Upper lobe of right lung (tissue), 1 donor: Measurements from ENCODE around the gene IQGAP2. TPM values are rescaled to one million over a fixed set of nuclear protein-coding genes. Genes with fewer than 3 reads are reported as not detected.

ENCODE experiments used
- ATAC-seq: fragments of 200-7000 bp; cut with Tn5 transposase; one replicate; pipeline ENCODE4 v1.9.1; 2020; ENCODE audit warnings: mild to moderate bottlenecking, moderate library complexity
- DNase-seq: peaks from one replicate; pipeline ENCODE4 v3.0.0-alpha.2; 2020
- H3K27ac ChIP-seq: fragments of 200-600 bp; one replicate; pipeline ENCODE4 v1.8.0; 2022
- H3K27me3 ChIP-seq: fragments of 200-600 bp; one replicate; pipeline ENCODE4 v1.8.0; 2022; ENCODE audit warnings: mild to moderate bottlenecking
- H3K36me3 ChIP-seq: fragments of 200-600 bp; one replicate; pipeline ENCODE4 v1.8.0; 2022
- H3K4me1 ChIP-seq: fragments of 200-600 bp; one replicate; pipeline ENCODE4 v1.8.0; 2022
- H3K4me3 ChIP-seq: fragments of 200-600 bp; one replicate; pipeline ENCODE4 v1.8.0; 2022; ENCODE audit warnings: mild to moderate bottlenecking
- H3K9me3 ChIP-seq: fragments of 200-600 bp; one replicate; pipeline ENCODE4 v1.8.0; 2022
- intact Hi-C: fragments of 100-400 bp; cut with DNase I; formaldehyde crosslinking; loops from one replicate; pipeline ENCODE4 v1.11.0; 2022
- total RNA-seq: library from RNA; stranded (reverse); fragmentation: NEBNext Ultra II Directional; extraction: Animal tissue kit (Norgen Biotek cat#: 25700); gene quantifications from one replicate; pipeline ENCODE4 v1.2.1, GENCODE V29; 2021
- TF ChIP-seq, protein P1 (sequence below): fragments of 200-600 bp; IDR thresholded peaks from one replicate; pipeline ENCODE4 v1.8.0; 2022; ENCODE audit warnings: antibody characterized with exemption
- donor health status: DM: no; HTN: yes; CAD: no; lungs with severe emphysema.

IQGAP2 gene
- total RNA-seq, 1 donor from 2014 or later: 31.0 TPM

DNA sequence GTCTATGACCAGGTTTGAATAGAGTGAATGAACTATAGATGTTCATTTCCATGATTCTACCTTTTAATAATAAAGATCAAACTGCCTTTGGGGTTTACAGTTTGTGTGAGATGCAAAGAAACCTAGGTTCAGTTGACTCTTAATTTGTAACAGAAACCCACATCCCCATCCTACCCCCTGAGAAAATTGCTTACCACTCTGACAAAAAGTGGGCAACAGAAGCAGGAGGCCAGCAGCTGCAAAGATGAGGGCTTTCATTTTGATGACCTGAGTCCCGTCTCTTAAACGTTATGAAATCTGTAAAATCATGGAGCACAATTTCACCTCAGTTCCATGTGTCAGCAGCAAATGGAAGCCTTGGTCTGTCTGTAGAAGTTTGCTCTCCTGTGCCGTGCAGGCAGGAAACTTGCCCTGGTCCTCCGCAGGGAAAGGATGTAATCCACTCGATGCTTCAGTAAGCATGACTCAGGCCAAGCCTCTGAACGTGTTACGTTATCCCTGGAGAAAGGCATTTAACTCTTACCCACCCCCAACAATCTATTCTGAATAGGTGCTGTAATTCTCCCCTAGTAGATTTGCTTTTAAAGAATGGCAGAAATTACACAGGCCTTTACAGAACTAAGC is 220.0 kb downstream of the IQGAP2 start, which contains the start of gene F2RL2:
TSS of gene F2RL2 (minus strand) at position 431 of the 624 bp plus-strand sequence. CDS start at position 258, 173 bp downstream.
- H3K4me1 ChIP-seq: no peaks in the 10 kb centered on the region
- H3K36me3 ChIP-seq: no peaks in the 10 kb centered on the region
- TF ChIP-seq, protein P1, sequence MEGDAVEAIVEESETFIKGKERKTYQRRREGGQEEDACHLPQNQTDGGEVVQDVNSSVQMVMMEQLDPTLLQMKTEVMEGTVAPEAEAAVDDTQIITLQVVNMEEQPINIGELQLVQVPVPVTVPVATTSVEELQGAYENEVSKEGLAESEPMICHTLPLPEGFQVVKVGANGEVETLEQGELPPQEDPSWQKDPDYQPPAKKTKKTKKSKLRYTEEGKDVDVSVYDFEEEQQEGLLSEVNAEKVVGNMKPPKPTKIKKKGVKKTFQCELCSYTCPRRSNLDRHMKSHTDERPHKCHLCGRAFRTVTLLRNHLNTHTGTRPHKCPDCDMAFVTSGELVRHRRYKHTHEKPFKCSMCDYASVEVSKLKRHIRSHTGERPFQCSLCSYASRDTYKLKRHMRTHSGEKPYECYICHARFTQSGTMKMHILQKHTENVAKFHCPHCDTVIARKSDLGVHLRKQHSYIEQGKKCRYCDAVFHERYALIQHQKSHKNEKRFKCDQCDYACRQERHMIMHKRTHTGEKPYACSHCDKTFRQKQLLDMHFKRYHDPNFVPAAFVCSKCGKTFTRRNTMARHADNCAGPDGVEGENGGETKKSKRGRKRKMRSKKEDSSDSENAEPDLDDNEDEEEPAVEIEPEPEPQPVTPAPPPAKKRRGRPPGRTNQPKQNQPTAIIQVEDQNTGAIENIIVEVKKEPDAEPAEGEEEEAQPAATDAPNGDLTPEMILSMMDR: no peak
- ATAC-seq (no peak), DNase-seq (no peak)
- intact Hi-C loops: no loop called here
- H3K9me3 ChIP-seq: no peaks in the 10 kb centered on the region
- no peak within 1 kb of the TSS for H3K4me3 ChIP-seq
- H3K27me3 ChIP-seq: no peaks in the 10 kb centered on the region
- H3K27ac ChIP-seq: no peak within 1 kb of the TSS

DNA sequence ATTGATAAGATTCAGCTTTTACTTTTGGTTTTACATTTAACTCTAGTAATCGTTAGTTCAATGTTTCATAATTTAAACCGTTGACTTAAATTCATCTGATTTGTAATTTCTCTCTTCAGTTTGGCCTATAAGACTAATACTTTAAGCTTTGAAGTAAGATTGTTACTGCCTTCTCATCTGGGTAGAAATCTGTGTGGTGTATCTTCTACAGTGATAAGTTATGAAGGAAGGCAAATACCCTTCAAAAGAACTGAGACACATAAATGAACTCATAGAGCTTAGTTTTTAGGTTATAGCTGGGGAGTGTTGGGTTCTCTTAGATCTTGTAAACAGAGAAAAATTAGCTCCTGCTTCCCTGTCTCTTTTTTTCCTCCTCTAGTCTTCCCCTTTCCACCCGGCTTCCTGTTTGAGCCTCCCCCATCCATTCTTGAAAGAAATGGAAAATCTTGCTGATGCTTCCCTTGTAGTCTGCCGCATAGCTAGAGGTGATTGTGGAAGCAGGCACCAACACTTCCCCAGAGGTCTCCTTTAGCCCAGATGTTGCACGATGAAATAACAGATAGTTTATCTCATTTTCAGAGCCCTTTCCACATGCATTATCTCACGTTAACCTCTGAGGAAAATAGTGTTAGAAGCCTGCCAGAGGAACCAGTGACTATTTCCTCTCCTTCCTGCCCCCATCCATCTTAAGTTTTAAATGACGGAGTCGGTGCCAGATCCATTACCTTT is 222.2 kb downstream of the IQGAP2 start:
- Histone ChIP-seq H3K36me3 (no peaks in the 10 kb centered on the region), H3K9me3 (no peaks in the 10 kb centered on the region), H3K27ac (no peak overlapping the region), H3K4me3 (no peak overlapping the region), H3K4me1 (no peaks in the 10 kb centered on the region), H3K27me3 (no peaks in the 10 kb centered on the region)
- DNase-seq (no peak), ATAC-seq (no peak)
- intact Hi-C loops: no loop called here
- TF ChIP-seq, protein P1: no peak

DNA sequence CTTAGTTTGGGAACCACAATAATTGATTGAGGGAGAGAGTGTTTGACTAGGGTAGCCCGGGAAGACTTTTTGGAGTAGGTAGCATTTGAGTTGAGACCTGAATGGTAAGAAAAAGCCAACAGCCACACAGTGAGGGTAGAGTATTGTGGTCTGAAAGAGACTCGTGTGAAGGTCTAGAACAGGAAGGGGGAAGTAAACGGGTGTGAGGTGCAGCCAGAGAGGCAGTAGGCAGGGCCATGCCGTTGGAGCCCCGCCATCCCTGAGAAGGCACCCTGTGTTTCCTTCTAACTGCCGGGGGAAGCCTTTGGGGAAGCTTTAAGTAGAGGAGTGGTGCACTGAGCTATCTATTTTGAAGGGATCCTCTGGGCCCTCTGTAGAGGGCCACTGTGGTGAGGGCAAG is 223.7 kb downstream of the IQGAP2 start:
- intact Hi-C loops: no loop called here

DNA sequence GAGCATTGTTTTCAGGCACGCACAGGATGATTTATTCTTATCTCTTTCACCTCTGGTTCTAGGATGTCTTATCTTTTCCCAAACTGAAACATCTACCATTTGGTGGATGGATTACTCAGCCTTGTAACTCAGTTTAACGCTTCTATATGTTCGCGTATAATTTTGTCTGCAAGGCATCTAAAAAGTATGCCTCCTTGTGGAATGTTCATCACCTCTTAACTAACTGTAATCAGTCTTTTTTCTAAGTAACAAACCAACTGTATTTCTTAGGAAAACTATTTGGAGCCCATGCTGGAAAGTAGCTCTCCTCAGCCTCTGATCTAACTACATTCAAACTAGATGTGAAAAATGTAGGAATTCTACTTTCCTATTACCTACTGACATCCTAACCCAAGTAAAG is 231.6 kb downstream of the IQGAP2 start:
- no peak for ATAC-seq
- no peaks in the 10 kb centered on the region for H3K27me3 ChIP-seq
- no peak overlapping the region for H3K27ac ChIP-seq
- intact Hi-C loops: no loop called here
- H3K4me1 ChIP-seq: peaks cover 8% of the 10 kb centered on the region
- no peak for DNase-seq
- TF ChIP-seq, protein P1: no peak
- H3K4me3 ChIP-seq: no peak overlapping the region
- H3K36me3 ChIP-seq: no peaks in the 10 kb centered on the region
- H3K9me3 ChIP-seq: no peaks in the 10 kb centered on the region

More for the DNA sequence above, 223.7 kb downstream of the IQGAP2 start:
- Histone ChIP-seq H3K9me3 (no peaks in the 10 kb centered on the region), H3K36me3 (no peaks in the 10 kb centered on the region), H3K4me1 (no peaks in the 10 kb centered on the region), H3K4me3 (no peak overlapping the region), H3K27ac (no peak overlapping the region), H3K27me3 (no peaks in the 10 kb centered on the region)
- peak; percentile 35 for ATAC-seq
- TF ChIP-seq, protein P1: no peak
- DNase-seq: no peak

DNA sequence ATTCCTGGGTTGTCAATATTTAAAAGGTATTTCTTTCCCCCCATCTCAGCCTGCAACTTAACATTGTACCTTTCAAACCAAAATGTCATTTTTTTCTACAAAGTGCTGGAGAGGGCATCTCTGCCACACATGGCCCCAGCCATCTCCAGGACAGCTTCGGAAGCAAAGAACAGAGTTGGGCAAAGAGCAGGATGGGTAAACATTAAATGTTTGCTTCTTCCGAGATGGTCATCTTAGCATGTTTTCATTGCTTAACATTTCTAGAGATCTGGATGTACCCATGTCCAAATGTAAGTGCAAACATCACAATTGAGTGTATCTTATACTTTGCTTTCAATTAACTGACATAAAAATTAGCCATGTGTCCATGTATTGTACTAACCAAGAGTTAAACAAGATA is 234.4 kb downstream of the IQGAP2 start:
- Histone ChIP-seq H3K27me3 (no peaks in the 10 kb centered on the region), H3K4me1 (peaks cover 8% of the 10 kb centered on the region), H3K27ac (no peak overlapping the region), H3K9me3 (no peaks in the 10 kb centered on the region), H3K36me3 (peaks cover under 1% of the 10 kb centered on the region), H3K4me3 (no peak overlapping the region)
- DNase-seq (no peak), ATAC-seq (no peak)
- TF ChIP-seq, protein P1: no peak
- intact Hi-C loops: no loop called here
